Stimulated activated CD8-positive, alpha-beta memory T cell treated with anti-CD3 and anti-CD28 coated beads, Interleukin-12 subunit alpha, Interleukin-12 subunit beta, amount 100 ng/mL, for 4 hours (primary cell): Measurements from ENCODE around the gene KRT78.
"Not testable (repeated sequence)": the region's sequence is repeated elsewhere in the genome, so short reads cannot be mapped to it uniquely, and the experiment has no call there.

Source experiments
- DNase-seq: peaks from one replicate; pipeline ENCODE4 v3.0.0-alpha.2; 2020; ENCODE audit warnings: low read depth

The KRT78 gene

DNA sequence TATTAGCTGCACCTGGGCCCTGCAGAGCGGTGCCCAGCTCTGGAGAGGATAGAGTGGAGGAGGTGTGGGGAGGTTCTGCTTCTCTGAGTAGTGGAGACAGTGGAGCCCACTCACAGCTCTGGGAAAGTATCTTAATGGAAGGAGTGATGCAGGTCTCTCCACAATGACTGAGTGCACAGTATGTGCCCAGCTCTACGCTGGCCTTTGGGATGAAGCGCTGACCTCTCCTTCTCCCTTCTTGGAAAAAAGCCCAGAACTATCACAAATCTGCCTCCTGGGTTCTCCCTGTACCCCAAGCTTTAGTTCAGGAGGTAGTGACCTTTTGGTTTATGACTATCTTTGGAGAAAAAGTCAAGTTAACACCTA lies 52.4 kb downstream of the KRT78 start:
- DNase-seq, result no peak

DNA sequence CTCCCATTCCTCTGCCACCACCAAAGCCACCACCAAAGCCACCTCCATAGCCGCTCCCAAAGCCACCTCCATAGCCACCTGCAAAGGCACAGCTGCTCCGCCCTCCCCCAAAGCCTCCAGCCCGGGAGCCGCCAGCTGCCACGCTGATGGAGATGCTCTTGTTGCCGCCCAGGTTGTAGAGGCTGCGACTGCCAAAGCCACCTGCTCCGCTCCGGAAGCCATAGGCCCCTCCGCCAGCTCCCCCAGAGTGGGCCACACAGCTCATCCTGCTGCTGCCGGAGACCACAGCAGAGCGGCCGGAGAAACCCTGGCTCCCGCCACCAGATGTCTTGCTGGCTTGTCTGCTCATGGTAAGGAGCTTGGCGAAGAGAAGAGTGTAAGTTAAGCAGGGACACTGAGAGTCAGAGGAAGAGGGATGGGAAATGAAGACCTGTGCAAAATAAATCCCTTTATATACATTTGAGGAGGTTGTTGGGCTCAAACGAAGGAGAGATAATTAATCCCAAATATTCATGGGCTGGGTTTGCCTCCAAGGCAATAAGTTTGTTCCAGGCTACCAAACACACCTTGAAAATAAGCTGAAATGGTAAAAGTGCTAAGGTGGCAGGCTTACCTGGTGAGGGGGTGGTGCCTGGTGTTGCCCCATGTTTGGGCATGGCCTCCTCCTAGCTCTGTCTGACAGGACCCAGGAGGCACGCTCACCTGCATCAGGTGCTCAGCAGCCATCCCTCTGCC lies 52.9 kb downstream of the KRT78 start, which contains the start of gene KRT3:
Gene KRT3 (minus strand): TSS at position 424 of the 735 bp plus-strand sequence. CDS start 75 bp downstream, at position 349.
- DNase-seq, result no peak

- DNase-seq, result not testable (repeated sequence)
These were observed 53.5 kb downstream of the KRT78 start for GRCh38 chr12:52795332-52795674.

DNA sequence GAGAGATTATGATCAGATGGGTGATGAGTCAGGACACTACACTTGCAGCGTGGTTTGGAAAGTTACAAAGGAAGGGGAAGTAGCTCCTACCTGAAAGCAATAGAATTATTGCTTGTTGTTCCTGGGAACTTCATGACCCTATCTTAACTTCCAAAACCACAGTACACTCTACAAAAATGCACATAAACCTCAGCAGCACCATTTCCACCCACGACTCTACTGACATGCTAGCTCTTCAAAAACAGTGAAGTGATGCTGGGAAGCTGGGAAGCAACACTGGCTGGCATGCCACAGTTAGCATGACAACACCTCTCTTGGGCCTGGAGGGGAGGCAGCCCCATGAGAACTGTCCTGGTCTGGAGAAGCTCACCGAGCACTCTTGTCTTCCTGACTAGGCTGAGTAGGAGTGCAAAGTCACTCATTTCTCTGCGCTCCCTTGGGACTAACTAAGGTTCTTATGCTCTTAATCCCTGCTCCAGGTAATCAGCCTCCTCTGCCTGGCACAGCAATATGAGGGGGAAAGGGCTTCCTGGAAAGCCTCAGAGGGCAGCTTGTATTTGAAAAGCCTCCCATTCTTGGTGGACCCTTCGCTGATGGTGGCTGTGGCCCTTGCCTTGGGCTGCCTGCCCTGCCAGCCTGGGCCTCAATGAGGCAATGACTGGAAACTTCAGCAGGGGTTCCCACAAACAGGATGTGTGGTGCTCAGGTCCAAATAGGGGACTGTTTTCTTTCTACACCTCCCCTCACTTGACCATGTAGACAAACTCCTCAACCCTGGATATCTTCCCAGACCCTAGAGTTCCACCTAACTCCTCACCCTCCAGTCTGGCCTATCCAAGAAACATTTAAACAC lies 54.1 kb downstream of the KRT78 start:
- no peak for DNase-seq

GRCh38 chr12:52792185-52793029 lies 56.4 kb downstream of the KRT78 start:
- no peak for DNase-seq

DNA sequence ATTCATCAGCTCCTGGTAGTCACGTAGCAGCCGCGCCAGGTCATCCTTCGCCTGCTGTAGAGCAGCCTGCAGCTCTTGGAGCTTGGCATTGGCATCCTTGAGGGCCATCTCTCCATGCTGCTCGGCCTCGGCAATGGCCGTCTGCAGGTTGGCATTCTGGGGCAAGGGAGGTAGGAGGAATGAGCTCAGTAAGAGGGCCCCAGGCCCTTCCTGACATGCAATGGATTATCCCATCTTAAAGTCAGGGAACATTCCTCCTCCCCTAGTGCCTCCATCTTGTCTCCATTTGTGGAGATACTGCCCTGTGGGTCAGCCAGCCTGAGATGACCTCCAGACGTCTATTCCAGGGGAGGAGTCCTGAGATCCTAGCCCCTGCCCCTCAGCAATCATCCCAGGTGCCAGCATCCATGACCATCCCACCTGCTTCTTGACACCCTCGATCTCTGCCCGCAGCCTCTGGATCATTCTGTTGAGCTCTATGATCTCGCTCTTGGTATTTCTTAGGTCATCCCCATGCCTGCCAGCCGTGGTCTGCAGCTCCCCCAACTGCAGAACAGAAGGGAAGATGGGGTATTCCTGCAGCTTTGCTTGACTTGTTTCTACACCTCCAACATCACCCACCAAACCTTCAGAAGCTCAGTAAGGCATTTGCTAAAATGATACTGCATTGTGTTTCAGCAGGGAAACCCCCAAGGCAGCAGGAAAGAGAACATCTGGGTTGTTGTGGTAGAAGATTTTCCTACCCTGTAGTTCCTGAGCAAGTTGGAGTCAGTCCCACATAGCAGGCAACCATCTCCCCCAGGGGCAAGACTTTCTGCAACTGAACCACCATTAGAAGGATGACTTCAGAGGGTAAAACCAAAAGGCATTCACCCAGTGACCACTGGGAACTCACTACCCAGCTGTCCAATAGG lies 57.3 kb downstream of the KRT78 start:
- DNase-seq, result no peak

- DNase-seq, result no peak
These were observed 58.1 kb downstream of the KRT78 start for GRCh38 chr12:52790427-52791270.

DNA sequence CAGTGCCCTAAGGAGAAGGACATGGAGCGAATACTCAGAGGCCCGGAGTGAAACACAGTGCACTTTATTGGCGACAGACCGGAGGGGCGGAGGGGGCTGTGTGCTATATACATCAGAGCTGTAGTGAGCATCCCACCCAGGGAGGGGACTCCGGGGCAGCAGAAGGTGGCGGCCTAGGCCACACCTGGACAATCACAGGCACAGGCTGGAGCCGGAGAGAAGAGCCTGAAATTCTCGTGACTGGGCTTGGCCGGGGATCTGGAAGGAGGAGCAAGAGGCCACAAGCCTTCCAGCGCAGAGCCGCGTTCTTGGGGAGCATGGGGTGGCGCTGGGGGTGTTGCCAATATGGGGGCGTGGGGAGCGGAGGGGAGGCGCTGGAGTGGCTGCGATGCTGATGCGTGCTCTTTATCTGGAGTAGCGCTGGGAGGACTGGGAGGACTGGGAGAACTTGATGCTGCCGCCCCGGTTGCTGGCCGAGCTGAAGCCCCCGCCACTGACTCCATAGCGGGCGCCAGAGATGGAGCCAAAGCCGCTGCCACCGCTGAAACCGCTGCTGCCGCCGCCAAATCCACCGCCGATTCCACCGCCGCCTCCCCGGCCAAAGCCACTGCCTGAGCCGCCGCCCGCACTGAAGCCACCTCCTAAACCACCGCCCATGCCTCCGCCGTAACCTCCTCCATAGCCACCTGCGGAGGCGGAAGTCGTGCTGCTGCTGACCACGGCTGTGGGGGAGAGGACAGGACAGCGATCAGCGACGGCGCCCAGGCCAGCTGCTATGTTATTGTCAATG lies 59.0 kb downstream of the KRT78 start:
- DNase-seq, result no peak

DNA sequence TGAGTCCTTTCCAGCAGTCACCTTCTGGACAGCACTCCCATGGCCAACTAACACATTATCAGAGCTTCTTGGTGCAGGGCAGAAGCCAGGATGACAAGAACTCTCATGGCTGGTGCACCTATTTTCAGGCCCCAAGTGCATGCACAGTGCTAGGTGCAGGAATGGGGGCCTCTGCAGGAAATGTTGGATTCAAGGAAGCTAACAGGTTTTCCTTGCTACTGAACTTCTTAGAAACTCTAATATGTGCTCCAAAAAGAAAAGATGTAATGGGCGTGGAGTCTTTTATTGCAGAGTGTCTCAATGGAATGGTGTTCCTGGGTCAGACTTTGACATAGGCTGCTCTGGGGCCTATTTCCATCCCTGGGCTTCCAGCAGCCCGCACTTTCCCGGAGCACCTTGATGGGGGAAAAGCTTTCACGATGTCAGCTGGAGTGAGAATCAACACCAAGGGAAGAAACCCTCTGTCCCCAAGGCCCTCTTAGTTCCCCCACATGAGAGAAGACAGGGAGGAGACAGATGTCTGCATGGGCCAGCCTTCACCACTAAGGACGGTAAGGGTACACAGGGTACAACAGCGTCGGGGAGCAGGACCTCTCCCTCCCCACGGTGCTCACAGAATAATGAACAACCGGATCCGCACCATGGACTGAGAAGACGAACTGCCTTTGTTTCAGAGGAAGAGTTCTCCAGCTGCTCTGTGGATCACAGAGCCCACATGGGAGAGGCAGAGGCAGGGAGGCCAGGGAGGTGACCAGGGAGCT lies 59.7 kb downstream of the KRT78 start:
- no peak for DNase-seq

GRCh38 chr12:52788192-52788875 lies 60.5 kb downstream of the KRT78 start:
- no peak for DNase-seq
